Left kidney (tissue), 2 donors: ENCODE data around the gene GJB5. TPM values are rescaled to one million over a fixed set of nuclear protein-coding genes. Genes with fewer than 3 reads are reported as not detected.

Experiments
- DNase-seq: peaks from one replicate; pipeline ENCODE4 v3.0.0-alpha.2; 2013
- polyA plus RNA-seq: library from polyadenylated mRNA; unstranded; fragments of 120-200 nt; gene quantifications from one replicate; pipeline ENCODE4 v1.2.1, GENCODE V29; 2013; ENCODE audit not compliant: insufficient read length

Gene GJB5
- polyA plus RNA-seq, 1 donor, result 0.20 TPM

DNA sequence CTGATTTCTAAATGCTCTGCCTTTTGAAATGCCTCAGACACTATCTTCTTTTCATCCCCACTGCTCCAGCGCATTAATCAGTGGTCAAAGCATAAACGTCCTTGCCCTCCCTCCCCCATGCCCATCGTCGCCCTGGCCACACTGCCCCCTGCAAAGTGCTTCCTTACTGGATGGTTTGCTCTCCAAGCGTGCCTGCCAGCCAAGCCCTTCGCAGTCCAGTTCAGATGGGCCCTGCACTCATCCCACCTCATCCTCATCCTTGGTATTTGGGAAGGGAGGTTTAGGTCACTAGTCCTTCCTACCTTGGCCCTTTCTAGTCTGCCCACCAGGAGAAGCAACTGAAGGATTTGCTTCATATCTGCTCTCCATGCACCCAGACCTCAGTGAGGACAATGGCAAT is 41.1 kb downstream of the GJB5 start:
- no peak for DNase-seq

DNA sequence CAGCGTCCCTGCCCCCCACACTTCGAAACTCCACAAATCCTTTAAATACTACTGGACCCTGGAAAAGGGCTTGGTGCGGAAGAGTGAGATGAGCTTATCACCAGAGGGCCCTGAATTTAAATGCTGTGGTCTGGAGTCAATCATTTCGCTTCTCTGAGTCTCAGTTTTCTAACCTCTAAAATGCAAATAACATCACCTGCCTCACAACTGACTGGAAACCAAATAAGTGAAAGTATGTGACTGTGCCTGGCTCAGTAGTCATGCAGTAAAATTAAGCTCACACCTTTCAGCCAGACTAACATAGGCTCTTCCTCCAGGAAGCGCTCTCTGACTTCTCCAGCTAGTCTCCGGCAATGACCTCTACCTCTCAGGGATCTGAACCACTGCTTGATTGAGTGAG is 42.1 kb downstream of the GJB5 start:
- DNase-seq, result no peak

DNA sequence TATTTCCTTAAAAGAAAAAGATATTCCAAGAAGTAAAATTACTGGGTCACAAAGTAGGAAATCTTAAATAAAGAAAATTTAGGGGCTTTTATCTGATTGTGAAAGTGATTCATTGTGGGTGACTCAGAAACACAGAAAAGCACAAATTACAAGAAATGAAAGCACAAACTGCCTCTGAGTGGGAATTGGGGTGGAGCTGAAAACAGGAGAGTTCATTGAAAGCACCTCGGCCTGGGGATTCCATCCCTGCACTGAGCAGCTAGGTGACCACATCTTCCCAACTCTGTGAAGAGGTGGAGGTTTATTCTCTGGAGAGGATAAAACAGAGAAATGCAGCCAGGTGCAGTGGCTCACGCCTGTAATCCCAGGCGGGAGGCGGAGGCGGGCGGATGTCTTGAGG is 45.4 kb downstream of the GJB5 start:
- DNase-seq, result no peak

DNA sequence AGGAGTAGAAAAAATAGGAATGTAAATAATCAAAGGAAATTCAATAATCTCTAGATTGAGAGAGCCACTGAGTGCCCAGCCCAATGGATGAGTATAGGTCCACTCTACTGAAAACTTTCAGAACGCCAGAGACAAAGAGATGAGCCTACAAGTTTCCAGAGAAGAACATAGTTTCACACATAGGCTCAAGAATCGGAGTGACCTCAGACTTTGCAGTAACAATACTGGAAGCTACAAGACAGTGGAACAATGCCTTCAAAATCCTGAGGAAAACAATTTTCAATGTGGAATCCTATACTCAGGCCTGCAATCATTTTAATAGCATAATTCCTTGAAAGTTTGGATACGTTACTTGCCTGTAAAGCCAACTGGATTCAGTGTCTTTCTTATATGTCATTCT is 48.9 kb downstream of the GJB5 start:
- no peak for DNase-seq

DNA sequence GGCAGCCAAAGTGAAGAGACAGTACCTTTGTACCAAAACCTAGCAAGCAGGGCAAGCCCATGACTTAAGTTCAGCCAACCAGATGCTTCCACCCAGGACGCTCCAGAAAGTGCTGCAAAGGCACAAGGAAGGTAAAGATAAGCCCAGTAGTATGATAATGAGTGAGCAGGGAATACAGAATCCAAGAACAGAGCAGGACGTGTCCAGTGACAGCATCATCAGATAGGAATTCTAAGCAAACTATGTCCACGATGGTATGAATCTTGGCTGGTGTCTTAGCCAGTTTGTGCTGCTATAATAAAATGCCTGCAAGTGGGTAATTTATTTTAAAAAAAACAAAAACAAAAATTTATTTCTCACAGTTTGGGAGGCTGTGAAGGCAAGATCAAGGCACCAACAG is 51.5 kb downstream of the GJB5 start:
- no peak for DNase-seq

Other genes with a start within 250 kb of the GJB5 start
- gene GJB4, start 4.7 kb downstream of the GJB5 start, polyA plus RNA-seq, result 0.25 TPM
- 0.23 TPM for gene GJB3, start 26.2 kb downstream of the GJB5 start, polyA plus RNA-seq
- gene GJA4, start 38.0 kb downstream of the GJB5 start, polyA plus RNA-seq, result 11.2 TPM
- 34.8 TPM for gene SMIM12, start 104.7 kb downstream of the GJB5 start, polyA plus RNA-seq
- gene DLGAP3, start 174.6 kb downstream of the GJB5 start, polyA plus RNA-seq, result 1.9 TPM
- 25.9 TPM for gene TMEM35B, start 230.3 kb downstream of the GJB5 start, polyA plus RNA-seq